A549 (cell line): ENCODE results near the gene TM6SF1. TPM values are rescaled to one million over a fixed set of nuclear protein-coding genes. Genes with fewer than 3 reads are reported as not detected.

Experiments used
- ATAC-seq, 2 experiments: fragments of 200-7000 bp in 1 of 2; fragments of >200 bp in 1 of 2; cut with Nextera tagmentation in 1 of 2; cut with Tn5 transposase in 1 of 2; 3 replicates each; pipeline versions ENCODE4 v1.8.0 to v1.9.1; 2018 to 2020; ENCODE audit warnings: mild to moderate bottlenecking in 1 of 2, moderate library complexity in 1 of 2
- CTCF ChIA-PET: fragments of 300-600 bp; sonication (Branson Sonifier 250); formaldehyde crosslinking; extraction: SDS; loops from one replicate; lab custom pipeline; 2021; ENCODE audit warnings: antibody characterized with exemption, inconsistent platforms; lab: Yijun Ruan, JAX
- POLR2A ChIA-PET: fragments of 350-600 bp; formaldehyde crosslinking; extraction: SDS; loops from one replicate; lab custom pipeline; 2021; ENCODE audit warnings: antibody characterized with exemption, inconsistent platforms; lab: Yijun Ruan, JAX
- DNase-seq, 2 experiments: peaks; one replicate each; pipeline versions ENCODE4 v3.0.0 to v3.0.0-alpha.2; 2011 to 2016; ENCODE audit warnings: low read depth in 1 of 2, low spot score in 1 of 2
- FAIRE-seq: peaks from 2 replicates; lab custom pipeline; 2011; peaks lifted over from hg19 to GRCh38; lab: Jason Lieb, UNC
- H3K27ac ChIP-seq, 2 experiments: fragments of >200 bp; sonication (Bioruptor Twin); formaldehyde crosslinking; 3 replicates each; pipeline ENCODE4 v1.5.1; 2016 to 2017
- H3K4me1 ChIP-seq: fragments of >200 bp; sonication (Bioruptor Twin); formaldehyde crosslinking; 3 replicates; pipeline ENCODE4 v1.6.1; 2016
- H3K4me2 ChIP-seq: fragments of >200 bp; sonication (Bioruptor Twin); formaldehyde crosslinking; 3 replicates; pipeline ENCODE4 v1.6.1; 2016
- H3K4me3 ChIP-seq: fragments of >200 bp; sonication (Bioruptor Twin); formaldehyde crosslinking; 3 replicates; pipeline ENCODE4 v1.5.1; 2016
- H3K9me3 ChIP-seq: fragments of >200 bp; sonication (Bioruptor Twin); formaldehyde crosslinking; 3 replicates; pipeline ENCODE4 v1.6.1; 2016
- CBX8 ChIP-seq: fragments of 200-600 bp; sonication (generic); IDR thresholded peaks from 2 replicates; pipeline ENCODE4 v1.6.1; 2016
- CHD4 ChIP-seq: fragments of 200-600 bp; sonication (generic); IDR thresholded peaks from 2 replicates; pipeline ENCODE4 v1.6.1; 2016; ENCODE audit warnings: antibody characterized with exemption, mild to moderate bottlenecking, borderline replicate concordance
- FOSB ChIP-seq: fragments of 250-450 bp; sonication (Bioruptor Pico); IDR thresholded peaks from 2 replicates; pipeline ENCODE4 v1.5.0; 2020; ENCODE audit warnings: mild to moderate bottlenecking, moderate library complexity
- FOXS1 ChIP-seq: fragments of 250-450 bp; sonication (Bioruptor Pico); IDR thresholded peaks from 2 replicates; pipeline ENCODE4 v1.5.0; 2020; ENCODE audit warnings: mild to moderate bottlenecking, moderate library complexity
- HOXB13 ChIP-seq: fragments of 250-450 bp; sonication (Bioruptor Pico); IDR thresholded peaks from 2 replicates; pipeline ENCODE4 v1.5.0; 2020; ENCODE audit warnings: low read depth, mild to moderate bottlenecking, moderate library complexity
- HOXB5 ChIP-seq: fragments of 250-450 bp; sonication (Bioruptor Pico); IDR thresholded peaks from 2 replicates; pipeline ENCODE4 v1.5.0; 2020; ENCODE audit warnings: mild to moderate bottlenecking, moderate library complexity
- JUN ChIP-seq, 2 experiments: fragments of >200 bp; sonication (Bioruptor Twin); formaldehyde crosslinking; IDR thresholded peaks; 2 replicates in 1 of 2; 3 replicates in 1 of 2; pipeline ENCODE4 v1.6.1; 2016 to 2017
- MAFK ChIP-seq: fragments of 450-650 bp; IDR thresholded peaks from 2 replicates; pipeline ENCODE4 v1.6.1; 2014; ENCODE audit not compliant: partially characterized antibody
- MAZ ChIP-seq: fragments of 150-350 bp; IDR thresholded peaks from 2 replicates; pipeline ENCODE4 v1.6.1; 2014; ENCODE audit warnings: antibody characterized with exemption, low read depth, low read length, borderline replicate concordance
- MYC ChIP-seq: IDR thresholded peaks from 2 replicates; pipeline ENCODE4 v1.6.1; 2012; ENCODE audit warnings: mild to moderate bottlenecking, inconsistent platforms, low read length, improper control_type of control experiment, borderline replicate concordance
- NPAS2 ChIP-seq: fragments of 250-450 bp; sonication (Bioruptor Pico); IDR thresholded peaks from 2 replicates; pipeline ENCODE4 v1.8.0; 2022; ENCODE audit warnings: mild to moderate bottlenecking, moderate library complexity, borderline replicate concordance
- POLR2A ChIP-seq: IDR thresholded peaks from 2 replicates; pipeline ENCODE4 v1.6.1; 2012; ENCODE audit warnings: mild to moderate bottlenecking, low read length
- POLR2AphosphoS2 ChIP-seq: conservative IDR thresholded peaks from 2 replicates; pipeline ENCODE4 v1.6.1; 2012; ENCODE audit warnings: low read length, improper control_type of control experiment, inconsistent platforms
- RAD21 ChIP-seq, 2 experiments: fragments of >200 bp in 1 of 2; sonication (Bioruptor Twin) in 1 of 2; formaldehyde crosslinking in 1 of 2; IDR thresholded peaks in 1 of 2; conservative IDR thresholded peaks in 1 of 2; 2 replicates in 1 of 2; 3 replicates in 1 of 2; pipeline ENCODE4 v1.6.1; 2012 to 2018; ENCODE audit warnings: inconsistent platforms in 1 of 2
- RARB ChIP-seq: fragments of 250-450 bp; sonication (Bioruptor Pico); IDR thresholded peaks from 2 replicates; pipeline ENCODE4 v1.8.0; 2021; ENCODE audit warnings: mild to moderate bottlenecking, moderate library complexity
- RCOR1 ChIP-seq: fragments of 150-350 bp; IDR thresholded peaks from 2 replicates; pipeline ENCODE4 v1.6.1; 2014; ENCODE audit warnings: antibody characterized with exemption, low read length, low read depth
- REST ChIP-seq: fragments of 200-600 bp; sonication (generic); IDR thresholded peaks from 2 replicates; pipeline ENCODE4 v1.6.1; 2016; ENCODE audit warnings: antibody characterized with exemption, mild to moderate bottlenecking, moderate library complexity
- SREBF2 ChIP-seq: fragments of 450-650 bp; IDR thresholded peaks from 2 replicates; pipeline ENCODE4 v1.6.1; 2014; ENCODE audit warnings: mild to moderate bottlenecking, moderate library complexity
- USF2 ChIP-seq: fragments of 450-650 bp; IDR thresholded peaks from 2 replicates; pipeline ENCODE4 v1.6.1; 2014; ENCODE audit warnings: antibody characterized with exemption
- ZC3H11A ChIP-seq: fragments of 450-650 bp; IDR thresholded peaks from 2 replicates; pipeline ENCODE4 v1.6.1; 2014; ENCODE audit warnings: antibody characterized with exemption, mild to moderate bottlenecking
- WGBS: methylation state at CpG from one replicate; pipeline ENCODE4 v1.1.6; 2017; ENCODE audit errors: missing lambda C conversion rate; 5-methylcytosine and 5-hydroxymethylcytosine counted together
- polyA plus RNA-seq, 4 experiments: library from polyadenylated mRNA; depleted of rRNA in 3 of 4; stranded (reverse); fragments of >200 nt; fragmentation: RNase III in 1 of 4; extraction: RNeasy Plus Mini Kit Qiagen cat#74134 plus additional on column Dnase treatment in 1 of 4; gene quantifications; 2 replicates in 3 of 4; 3 replicates in 1 of 4; pipeline ENCODE4 v1.2.3, GENCODE V29; 2011 to 2017

The TM6SF1 gene
- polyA plus RNA-seq, 2 of the 4 experiments (the other 2 are of a cell fraction) = 1.1 TPM; not detected in 1

- no peak for TF ChIP-seq REST
- TF ChIP-seq FOXS1 (CRISPR knock-in tag) = no peak
- TF ChIP-seq SREBF2 = no peak
- peak; percentile 26; the same call in 1 of the 2 replicates for TF ChIP-seq HOXB5 (CRISPR knock-in tag)
- no peak for TF ChIP-seq MAFK
- TF ChIP-seq MYC = peak; percentile 73; the same call in 1 of the 2 replicates
- no peak for TF ChIP-seq POLR2AphosphoS2
- TF ChIP-seq NPAS2 = no peak
- TF ChIP-seq CHD4 = no peak
- no peak for TF ChIP-seq RARB (CRISPR knock-in tag)
- no peak for TF ChIP-seq FOSB (CRISPR knock-in tag)
- peak; percentile 97 for TF ChIP-seq POLR2A
- TF ChIP-seq ZC3H11A = no peak
- no peak for TF ChIP-seq HOXB13 (CRISPR knock-in tag)
- TF ChIP-seq RAD21 (conservative IDR thresholded peaks at IDR 0.05 in 1 of 2, IDR thresholded peaks at IDR 0.05 in 1 of 2) = peak in 1 of 2 experiments; percentile 32; a peak in 1 of 5 replicates
- peak; percentile 93; the same call in 1 of the 2 replicates for TF ChIP-seq MAZ
- TF ChIP-seq JUN (IDR thresholded peaks at IDR 0.05) = peak; percentile 78 to 92; a peak in 4 of 5 replicates
- no peak for TF ChIP-seq RCOR1
These were observed 40.5 kb upstream of the TM6SF1 start, which contains the start of gene BTBD1 (continued) for GRCh38 chr15:83066734-83067637.

- POLR2A ChIA-PET = interaction anchor here (0.5 to 1.8 kb wide), 21 partner anchors 9 to 527 kb away, joined by 3 to 21 read pairs (median 4); partner anchors contain the start of genes C15orf40, HDGFL3, RAMAC and RPS17
These were observed 39.8 kb upstream of the TM6SF1 start for GRCh38 chr15:83067638-83067962.

More at GRCh38 chr15:83067638-83067962, 39.8 kb upstream of the TM6SF1 start:
- FAIRE-seq (no peak), ATAC-seq (no peak; a peak in 1 of 6 replicates)
- CTCF ChIA-PET = interaction anchor here (0.7 to 1.9 kb wide), 11 partner anchors 10 to 141 kb away, joined by 3 to 7 read pairs (median 4); partner anchors contain the start of genes C15orf40 and TM6SF1
- H3K27ac ChIP-seq = peak overlapping the region; percentile 98
- TF ChIP-seq USF2 = 0 out of 2 replicates have a peak, but pooled peaks have one; percentile 11
- 0 out of 2 replicates have a peak, but pooled peaks have one; percentile 13 for TF ChIP-seq HOXB13 (CRISPR knock-in tag)
- no peak for TF ChIP-seq CBX8
- TF ChIP-seq, all 56 proteins: peak for 2
- Histone ChIP-seq H3K4me1 (peaks cover 34% of the 10 kb centered on the region), H3K4me2 (peak overlapping the region; percentile 89), H3K9me3 (peaks cover 3% of the 10 kb centered on the region; the same call in 1 of the 3 replicates), H3K4me3 (peak overlapping the region; percentile 80)
- 78% methylated on average over 12 of the region's 12 CpGs for WGBS
- no peak for DNase-seq
